NCI-H146 treated with DMSO at 0.1 percent for 48 hours (cell line): ENCODE measurements around the gene OPCML.

ENCODE experiments used
- DNase-seq: peaks from one replicate; lab custom pipeline; 2025; ENCODE audit not compliant: unreplicated experiment; lab: John Stamatoyannopoulos, UW

The OPCML gene

DNA sequence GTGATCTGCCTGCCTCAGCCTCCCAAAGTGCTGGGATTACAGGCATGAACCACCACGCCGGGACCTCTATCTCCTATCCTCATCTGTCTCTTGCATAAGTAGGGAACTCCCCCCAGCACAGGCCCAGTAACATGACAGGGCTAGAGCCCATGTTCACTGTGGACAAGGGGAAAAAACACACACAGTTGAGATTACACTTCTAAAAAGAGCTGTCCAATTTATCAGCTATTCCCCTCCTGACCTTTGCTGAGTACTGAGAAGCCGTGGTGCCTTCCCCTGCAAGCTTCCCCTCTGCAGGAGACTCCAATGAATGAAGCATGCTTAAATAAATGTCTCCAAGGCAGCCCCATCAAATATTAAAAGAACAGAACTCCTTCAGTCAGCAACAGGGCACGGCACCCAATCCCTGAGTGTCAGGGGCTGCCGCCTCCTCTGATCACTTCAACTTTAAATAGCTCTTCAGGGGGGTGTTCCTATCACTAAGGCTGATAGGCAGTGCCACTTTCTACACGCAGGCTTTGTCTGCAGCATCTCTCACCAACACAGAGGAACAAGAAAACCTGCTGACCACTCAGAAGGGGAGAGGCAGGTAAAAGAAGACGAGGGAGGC is 385.5 kb downstream of the OPCML start:
- no peak for DNase-seq

DNA sequence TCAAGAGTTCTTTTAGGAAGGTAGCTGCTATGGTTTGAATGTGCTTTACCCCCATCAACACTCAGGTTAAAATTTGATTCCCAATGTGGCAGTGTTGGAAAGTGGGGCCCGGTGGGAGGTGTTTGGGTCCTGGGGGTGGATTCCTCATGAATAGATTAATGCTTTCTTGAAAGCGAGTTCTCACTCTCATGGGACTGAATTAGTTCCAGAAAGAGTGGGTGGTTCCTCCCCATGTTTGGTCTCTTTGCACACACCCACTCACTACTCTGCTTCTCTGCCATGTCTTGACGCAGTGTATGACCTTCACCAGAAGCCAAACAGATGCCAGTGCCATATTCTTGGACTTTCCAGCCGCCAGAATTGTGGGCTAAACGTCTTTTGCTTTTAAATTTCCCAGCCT is 394.4 kb downstream of the OPCML start:
- DNase-seq = no peak

DNA sequence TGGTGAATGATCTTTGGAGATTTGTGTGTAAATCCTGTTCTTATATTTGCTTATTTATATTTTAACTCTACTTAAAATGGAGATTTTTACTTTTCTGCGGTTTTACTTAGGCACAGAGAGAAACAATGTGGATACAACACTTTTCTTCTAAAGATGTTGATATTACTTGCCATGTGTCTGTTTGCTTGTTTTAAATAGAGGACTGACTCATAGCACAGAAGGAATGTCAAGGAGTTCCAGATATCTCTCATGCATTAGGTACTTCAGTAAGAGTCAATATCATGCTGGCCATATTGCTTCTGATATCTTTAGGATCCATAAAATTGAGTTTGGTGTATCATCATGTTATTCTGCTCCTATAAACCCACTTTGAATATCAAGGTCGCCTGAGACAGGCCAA is 395.0 kb downstream of the OPCML start:
- no peak for DNase-seq

DNA sequence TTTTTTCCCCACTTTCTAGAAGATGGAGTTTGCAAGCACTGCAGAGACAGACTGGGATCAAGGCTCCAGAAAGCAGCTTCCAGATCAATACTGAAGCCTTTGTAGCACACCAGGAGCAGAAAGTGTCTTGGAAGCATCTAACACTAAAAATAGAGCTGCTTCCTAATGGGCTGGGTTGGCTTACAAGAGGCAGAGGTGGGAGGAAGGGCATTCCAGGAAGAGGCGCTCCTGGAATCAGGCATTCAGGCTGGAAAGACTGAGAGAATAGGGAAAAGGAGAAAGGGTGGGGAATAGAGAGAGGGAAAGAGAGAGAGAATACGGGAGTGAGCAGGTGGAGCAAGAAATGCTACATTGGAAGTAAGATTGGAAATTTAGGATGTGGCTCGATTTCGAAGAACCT is 395.9 kb downstream of the OPCML start:
- no peak for DNase-seq

DNA sequence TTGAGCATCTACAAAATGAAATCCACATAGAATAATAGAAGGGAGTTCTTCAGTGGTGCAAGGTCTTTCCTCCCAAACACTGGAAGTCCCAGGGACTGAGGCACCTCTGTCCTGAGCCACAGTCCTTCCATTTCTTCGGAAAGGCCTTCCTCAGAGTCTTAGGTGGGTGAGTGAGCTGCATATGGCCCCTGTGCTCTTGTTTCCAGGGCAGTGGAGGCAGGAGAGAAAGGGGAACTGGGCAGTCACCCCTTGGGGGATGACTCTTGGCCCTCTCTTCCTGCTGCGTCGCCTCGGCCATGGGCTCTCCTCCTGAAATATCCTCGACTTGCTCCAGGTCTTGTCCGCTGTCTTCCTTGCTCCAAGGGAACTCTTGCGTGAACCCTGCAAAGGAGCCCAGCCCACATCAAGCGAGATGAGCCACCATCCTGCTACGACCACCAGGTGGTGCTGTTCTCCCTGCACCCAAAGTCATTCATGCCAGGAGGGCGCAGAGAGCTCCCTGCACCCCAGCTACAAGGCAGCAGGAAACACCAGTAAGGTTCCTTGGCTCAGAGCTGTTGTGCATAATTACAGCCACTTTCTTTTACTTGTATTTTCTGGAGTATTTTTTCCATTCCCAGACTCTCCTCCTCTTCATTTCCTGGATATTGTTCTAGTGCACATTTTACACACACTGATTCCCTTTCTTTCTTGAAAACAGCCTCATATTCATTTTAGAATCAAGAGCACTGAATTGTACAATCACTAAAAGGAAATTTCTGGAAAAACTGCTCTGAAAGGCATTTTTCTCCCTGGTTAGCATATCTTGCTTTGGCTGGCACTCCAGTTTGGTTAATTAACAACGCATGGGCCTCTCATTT is 397.8 kb downstream of the OPCML start:
- peak; percentile 30 for DNase-seq

DNA sequence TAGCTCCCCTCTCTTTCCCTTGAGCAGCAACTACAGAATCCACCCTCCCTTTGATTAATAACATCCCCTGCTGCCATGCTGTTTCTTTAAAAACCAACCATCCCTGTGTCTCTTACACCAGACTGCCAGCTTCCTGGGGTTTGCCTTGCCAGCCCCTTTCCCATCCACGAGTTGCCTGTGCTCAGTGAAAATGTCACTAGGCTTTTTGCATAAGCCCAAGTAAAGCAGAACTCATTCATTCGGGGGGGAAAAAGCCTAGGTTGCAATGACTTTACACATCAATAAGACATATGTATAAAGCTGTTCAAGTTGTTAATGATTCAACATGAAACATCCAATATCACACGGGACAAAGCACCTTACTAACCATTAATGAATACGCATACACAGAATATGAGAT is 398.7 kb downstream of the OPCML start:
- no peak for DNase-seq

DNA sequence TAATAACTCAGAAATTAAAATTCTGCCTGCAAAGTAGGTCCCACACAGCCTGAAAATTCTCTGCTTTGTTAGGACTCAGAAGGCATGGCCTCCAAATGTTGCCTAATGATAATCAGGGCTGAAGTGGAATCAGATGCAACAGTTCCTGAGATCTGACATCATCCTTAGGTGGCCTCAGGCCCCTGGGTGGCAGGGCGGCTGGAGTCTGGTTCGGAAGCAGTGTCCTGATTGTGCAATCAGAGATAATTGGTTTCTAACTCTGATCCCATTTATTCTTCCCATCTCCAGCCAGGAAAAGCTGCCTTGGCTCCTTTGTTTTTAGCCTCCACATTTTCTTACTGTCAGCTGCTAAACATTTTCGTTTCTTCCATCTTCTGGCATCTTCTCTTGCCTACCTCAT is 399.3 kb downstream of the OPCML start:
- no peak for DNase-seq

DNA sequence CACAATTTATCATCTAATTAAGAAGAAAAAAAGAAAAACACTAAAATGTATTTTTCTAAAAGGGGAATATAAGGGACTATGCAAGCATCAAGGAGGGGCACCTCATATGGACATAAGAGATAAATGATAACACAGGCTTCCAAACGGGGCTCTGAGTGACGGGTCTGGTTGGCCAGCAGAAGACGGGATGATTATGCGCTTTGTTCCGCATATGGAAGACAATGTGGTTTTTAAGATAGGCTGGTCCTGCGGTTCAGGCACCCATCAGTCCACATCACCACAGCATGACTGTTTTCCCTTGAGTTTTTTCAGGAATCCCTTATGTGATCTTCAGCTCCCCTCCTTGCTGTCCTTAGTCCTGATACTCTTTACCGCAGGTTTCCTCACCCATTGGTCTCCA is 404.6 kb downstream of the OPCML start:
- DNase-seq = no peak

DNA sequence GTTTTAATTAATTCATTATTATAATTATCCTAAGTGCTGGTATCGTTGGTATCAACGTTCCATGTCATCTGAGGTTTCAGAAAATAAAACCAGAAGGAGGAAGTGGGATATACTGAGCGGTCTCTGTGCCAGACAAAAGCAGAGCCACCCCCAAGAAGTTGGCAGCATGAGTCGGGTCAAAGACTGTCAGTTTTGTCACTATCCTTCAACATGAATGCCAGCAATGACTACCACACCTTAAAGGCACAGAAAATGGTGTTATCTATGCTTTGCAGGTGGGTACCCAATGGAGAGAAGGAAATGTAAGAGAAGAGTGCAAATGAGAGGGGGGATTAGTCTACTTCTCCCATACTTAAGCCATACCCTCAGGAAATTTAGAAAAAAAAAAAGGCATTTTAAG is 408.5 kb downstream of the OPCML start:
- no peak for DNase-seq

DNA sequence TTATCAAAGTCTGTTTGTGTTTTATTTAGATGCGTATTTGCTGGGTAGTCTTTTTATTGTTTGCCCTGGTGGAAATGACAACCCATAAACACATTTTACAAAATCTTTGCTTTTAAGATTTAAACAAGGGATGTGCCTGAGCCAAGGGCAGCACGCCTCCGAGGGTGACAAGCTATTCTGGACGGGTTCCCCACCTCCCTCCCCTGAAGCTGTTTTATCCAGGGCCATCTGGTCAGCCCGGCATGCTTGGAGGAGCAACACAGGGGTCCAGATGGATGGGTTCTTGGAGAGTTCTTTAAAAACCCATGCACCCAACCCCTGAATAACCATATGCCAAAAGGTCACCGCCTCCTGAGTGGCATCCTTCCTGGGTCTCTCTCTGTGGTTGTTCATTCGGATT is 408.9 kb downstream of the OPCML start:
- DNase-seq = no peak

DNA sequence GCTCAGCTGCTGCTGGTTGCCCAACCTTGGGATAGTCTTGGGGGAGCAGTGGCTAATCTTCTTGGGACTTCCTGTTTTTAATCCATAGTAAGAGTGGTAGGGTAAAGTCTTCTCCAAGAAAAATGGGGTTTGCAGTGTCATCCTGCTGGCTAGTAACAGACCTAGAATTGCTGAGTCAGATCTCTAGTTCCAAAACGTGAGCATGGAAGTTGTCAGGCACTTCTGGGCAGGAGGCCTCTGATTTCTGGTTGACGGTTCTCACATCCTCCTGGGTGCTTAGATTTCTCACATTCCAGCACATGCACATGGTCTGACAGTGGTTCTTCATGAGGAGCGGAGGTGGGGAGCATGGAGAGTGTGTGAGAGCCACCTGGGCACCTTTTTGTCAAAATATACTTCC is 410.0 kb downstream of the OPCML start:
- no peak for DNase-seq

DNA sequence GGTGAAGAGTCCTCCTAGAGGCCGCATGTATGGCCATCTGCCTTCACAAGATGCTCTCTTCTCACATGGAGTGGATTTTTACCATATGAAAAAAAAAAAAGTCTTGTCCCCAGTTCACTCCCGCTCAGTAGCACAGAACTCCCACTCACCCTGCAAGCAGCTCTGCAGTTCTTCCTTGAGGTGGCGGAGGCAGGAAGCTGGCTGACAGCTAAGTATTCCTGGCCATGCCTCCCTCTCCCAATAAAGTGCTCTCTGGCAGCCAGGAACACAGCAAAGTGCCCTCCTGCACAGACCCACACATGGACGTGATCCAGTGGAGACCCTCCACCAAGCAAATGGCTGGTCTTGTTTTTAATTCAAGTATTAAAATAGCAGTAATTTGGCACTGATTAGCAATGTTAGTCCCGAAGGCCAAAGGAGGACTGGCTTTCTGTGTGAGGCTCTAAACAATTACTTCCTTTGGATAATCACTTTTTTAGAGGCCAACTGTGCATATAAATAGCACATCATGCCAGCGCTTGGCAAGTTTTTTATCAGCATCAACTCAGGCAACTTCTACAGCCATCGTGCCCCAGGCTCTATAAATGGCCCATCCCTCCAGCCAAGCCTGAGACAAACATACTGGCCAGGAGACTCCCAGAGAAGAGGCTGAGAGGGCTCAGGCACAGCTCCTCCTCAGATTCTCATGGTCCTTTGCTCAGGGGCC is 413.6 kb downstream of the OPCML start:
- DNase-seq = no peak

DNA sequence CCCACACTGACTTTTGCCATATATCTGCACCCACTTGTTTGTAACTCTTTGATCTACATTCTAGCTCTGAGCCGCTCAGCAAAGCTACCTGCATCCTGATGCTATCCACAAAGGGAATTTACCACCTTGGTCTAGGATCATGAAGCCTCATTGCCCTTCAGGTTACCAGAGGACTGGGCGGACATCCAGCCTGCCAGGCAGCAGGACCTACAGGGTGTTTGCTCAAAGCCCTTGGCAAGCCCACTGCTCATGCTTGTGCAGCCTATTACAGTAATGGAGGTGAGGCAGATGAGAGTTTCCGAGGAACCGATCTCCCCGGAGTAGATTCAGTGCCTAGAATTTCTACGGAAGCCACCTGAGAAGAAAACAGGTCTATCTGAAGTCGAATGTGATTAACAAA is 417.2 kb downstream of the OPCML start:
- no peak for DNase-seq

DNA sequence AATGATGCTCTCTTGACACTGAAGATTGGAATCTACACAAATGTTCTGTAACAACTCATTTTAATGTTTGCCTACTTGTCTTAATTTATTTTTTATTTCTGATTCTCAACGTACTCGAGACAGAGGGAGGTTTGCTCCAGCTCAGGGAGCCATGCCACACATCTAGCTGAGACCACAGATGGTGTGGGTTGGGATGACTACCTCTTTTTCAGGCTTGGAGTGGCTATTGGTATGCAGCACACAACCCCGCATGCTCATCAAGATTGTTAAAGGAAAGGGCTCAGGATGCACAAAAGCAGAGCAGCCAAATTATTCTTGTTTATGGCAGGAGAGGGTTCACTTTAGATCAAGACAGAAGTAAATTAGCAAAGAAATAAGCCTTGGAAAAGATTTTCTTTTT is 424.5 kb downstream of the OPCML start:
- no peak for DNase-seq

DNA sequence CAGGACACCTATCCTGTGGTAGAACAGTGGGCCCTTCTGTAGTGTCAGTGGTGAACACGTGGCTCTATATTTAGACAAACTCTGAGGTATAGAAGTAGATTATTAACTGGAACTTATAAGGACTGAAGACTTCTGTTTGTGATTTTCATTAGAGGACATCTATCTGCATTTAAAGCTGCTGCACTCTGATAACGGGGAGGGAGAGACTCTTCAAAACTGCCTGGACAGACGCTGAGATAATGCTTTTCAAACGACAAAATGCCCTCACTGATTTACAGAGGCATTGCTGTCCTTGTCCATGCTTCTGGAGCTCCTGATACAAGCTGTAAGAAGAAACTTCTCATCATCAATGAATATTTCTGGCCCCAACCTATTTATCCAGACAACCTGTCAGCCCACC is 425.2 kb downstream of the OPCML start:
- DNase-seq = no peak

DNA sequence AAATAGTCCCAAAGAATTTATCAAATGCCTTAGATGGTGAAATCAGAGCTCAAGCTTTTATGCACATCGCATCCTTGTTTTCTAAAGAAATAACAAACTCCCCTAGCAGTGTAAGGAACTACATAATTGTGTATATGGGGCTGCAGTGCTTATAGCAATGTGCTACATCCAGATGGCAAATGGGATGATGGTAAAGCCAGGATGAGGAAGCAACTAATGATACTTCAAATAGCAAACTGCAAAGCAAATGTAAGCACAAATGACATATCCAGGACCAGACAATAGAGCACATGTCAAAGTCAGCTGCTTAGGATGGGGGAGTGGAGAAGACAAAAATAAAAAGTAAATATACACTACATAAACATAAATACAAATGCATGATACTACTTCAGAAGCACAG is 425.9 kb downstream of the OPCML start:
- no peak for DNase-seq

DNA sequence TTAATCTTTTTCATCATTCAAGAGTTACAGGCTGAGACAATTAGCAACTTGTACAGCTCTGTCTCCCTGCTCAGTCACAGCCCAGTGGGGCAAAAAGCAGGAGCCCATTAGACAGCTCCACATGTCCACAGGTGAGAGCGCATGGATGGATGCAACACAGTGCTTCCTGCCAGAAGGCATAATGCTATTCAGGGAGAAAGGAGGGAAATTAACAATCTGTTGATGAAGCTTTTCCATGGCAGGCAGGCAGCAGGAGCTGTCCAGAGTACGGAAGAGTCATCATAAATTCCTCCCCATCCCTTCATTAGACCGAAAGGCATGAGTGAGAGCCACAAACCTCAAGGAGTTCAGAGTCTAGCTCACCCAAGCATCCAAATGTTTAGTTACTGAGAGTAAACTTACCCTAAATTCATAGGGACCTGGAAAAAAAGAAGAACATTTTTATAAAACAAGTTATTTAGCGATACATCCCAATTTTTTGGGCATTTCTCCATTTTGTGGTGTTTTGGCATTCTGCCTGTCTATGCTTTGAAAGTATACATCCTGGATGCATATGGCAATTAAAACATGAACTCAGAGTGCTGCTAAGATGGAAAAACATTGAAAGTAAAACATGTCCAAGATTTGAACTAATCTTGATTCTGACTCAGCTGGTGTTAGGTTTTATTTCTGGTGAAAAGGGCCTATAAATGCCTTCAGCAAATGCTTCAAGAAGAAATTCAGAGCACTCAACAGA is 428.1 kb downstream of the OPCML start:
- DNase-seq = no peak

DNA sequence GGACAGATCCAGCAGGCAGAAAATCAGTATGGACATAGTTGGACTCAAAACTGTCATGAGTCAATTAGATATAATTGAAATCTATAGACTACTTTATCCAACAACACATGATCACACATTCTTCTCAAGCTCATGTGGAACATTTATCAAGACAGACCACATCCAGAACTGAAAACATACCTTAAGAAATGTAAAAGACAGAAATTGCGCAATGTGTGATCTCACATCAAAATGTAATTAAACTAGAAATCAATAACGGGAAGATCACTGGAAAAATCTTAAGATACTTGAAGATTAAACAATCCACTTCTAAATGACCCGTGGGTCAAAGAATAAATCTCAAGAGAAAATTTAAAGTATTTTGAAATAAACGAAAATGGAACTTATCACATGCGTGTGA is 435.3 kb downstream of the OPCML start:
- DNase-seq = no peak

DNA sequence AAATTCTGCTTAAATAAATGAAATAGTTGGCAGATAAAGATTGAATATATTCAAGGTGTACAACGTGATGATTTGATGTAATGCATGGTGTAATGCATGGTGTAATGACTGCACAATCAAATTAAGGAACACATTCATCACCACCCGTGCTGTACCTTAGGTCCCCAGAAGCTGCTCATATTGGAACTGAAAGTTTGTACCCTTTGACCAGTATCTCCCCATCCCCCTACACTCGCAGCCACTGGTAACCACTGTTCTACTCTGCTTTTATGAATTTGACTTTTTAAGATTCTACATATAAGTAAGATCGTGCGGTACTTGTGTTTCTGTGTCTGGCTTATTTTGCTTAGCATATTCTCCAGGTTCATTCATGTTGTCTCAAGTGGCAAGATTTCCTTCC is 445.8 kb downstream of the OPCML start:
- no peak for DNase-seq

DNA sequence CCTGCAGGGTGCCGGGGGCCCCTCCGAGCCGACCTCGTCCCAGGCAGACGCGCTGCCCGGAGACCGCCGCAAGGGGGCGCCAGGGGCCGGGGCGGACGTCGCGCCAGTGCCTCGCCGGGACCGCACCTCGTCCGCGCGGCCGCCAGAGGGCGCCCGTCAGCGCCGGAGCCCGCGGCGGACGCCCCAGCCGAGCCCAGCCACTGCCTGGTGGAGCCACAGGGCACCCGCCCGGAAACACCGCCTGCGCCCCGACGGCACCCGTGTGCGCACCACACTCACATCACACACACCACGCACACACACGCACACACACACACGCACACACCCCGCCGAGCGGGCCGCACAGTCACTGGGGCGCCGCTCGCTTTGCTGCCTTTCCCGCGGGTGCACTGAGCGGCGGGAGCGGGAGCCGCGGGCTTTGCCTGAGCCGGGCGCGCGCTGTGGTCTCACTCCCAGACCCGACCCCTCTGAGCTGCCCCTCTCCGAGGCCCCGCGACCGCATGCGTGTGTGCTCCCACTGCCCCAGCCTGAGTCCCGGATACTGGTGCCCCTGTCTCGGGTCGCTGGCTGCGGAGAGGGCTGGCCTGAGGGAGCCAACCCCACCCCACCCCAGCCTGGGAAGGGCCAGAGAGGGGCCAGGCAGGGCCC is 449.3 kb downstream of the OPCML start:
- DNase-seq = peak; percentile 6

DNA sequence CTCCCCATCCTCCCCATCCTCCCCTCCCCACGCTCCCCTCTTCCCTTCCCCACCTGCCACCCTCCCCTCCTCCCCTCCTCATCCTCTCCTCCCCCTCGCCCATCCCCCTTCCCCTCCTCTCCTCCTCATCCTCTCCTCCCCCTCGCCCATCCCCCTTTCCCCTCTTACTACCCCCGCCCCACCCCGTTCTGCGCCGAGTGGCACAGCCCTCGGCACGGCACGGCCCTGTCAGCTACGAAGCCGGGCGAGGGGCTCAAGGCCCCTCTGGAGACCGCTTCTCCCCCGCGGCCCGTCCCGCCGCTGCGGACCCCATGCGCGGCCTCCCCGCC is 449.9 kb downstream of the OPCML start:
- no peak for DNase-seq
